GM21737 (cell line): ENCODE results near the gene MAP10.

Experiments used
- ATAC-seq: cut with Tn5 transposase; IDR thresholded peaks from one replicate; pipeline ENCODE4 v1.9.1; 2021; ENCODE audit warnings: mild to moderate bottlenecking, moderate library complexity; ENCODE audit not compliant: unreplicated experiment

Gene MAP10

GRCh38 chr1:232797856-232798510, 7.2 kb upstream of the MAP10 start:
- ATAC-seq, result no peak

GRCh38 chr1:232798920-232799319, 6.3 kb upstream of the MAP10 start:
- ATAC-seq, result no peak

DNA sequence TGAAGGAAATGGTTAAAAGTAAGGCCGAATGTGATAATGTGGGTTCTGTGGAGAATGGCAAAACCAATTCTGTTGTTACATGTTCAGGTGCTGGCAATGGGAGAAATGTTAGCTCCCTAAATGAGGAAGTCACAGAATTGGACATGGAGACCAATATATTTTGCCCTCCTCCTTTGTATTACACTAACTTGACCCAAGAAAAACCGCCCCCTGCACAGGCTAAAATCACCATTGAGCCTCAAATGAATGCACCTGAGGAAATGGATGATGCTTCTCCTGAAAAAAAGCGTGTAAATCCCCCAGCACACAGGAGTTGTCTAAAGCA, 932 bp downstream of the MAP10 start:
- ATAC-seq, result no peak

GRCh38 chr1:232810856-232811255, 5.6 kb downstream of the MAP10 start:
- no peak for ATAC-seq

DNA sequence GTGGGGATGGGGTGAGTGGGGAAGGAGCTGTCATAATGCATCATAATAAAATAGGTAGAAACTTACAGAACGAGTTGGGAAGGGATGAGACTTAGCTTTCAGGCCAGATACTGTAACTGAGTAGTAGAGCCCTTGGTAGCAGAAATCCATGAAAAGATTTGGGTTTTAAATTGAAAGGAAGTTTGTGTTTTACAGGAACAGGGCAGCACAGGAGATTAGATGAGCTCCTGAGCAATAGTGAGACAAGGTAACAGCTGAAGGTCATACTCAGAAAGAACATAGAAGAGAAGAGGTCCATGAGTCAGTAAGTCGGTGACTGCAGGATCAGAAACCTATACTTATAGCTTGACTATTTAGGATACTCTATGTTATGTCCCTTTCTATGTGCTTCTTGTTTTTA, 7.3 kb downstream of the MAP10 start:
- no peak for ATAC-seq

- no peak for ATAC-seq
These were observed 7.9 kb downstream of the MAP10 start for GRCh38 chr1:232813097-232813496.

- ATAC-seq, result no peak
These were observed 8.5 kb downstream of the MAP10 start for GRCh38 chr1:232813760-232814159.

GRCh38 chr1:232816324-232816723, 11.1 kb downstream of the MAP10 start:
- ATAC-seq, result no peak

GRCh38 chr1:232818040-232818439, 12.8 kb downstream of the MAP10 start:
- ATAC-seq, result no peak

DNA sequence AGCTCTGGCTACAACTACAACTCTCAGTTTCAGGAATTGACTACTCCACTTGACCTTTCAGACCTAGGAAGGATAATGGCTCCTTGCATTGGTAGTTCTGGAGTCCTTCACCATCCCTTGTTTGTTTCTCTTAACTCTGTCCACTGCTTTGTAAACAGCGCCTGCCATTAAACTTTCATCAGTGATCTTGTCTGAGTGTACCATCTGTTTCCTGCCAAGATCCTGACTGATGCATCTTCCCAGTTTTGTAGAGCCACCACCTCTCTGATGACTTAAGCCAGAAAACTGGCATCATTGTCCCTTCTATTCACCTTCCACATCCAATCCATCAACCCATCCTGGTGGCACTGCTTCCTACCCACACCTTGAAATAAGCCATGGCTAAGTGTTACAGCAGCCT, 15.2 kb downstream of the MAP10 start:
- ATAC-seq, result no peak

DNA sequence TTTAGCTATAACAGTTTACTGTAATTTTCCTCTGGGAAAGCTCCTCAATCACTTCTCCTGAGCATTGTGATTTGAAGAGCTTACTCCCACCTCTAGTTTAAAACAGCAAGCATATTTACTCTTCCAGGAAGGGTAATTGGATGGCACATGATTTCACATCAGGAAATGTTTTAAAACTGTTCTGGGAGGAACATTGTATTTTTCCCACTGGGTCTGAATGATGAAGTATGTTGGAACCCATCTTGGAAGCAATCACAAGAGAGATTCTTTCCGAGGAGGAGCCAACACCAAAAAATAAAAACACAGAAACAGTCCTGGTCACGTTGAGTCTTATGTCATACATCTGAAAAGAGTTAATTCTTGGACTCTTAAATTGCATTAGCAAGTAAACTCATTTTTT, 17.3 kb downstream of the MAP10 start:
- ATAC-seq, result no peak

- no peak for ATAC-seq
These were observed 21.1 kb downstream of the MAP10 start for GRCh38 chr1:232826318-232826717.

DNA sequence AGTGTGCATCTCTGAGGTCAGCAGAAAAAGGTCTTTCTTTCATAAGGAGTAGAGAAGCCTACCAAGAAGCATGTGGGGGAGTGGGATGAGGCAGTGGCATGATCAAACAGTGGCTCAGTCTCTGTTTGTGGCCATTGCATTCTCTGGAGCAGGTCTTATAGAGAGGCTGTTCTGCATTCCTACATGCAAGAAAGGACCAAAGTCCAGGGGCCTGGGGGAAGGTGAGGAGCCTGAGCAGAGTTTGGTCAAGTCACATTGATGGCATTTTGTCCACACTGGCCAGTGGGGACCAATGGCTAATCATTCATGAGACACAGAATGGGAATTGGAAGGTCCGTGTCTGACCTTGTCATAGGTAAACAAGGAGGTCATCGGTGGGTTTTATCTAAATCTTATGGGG, 25.4 kb downstream of the MAP10 start:
- no peak for ATAC-seq

DNA sequence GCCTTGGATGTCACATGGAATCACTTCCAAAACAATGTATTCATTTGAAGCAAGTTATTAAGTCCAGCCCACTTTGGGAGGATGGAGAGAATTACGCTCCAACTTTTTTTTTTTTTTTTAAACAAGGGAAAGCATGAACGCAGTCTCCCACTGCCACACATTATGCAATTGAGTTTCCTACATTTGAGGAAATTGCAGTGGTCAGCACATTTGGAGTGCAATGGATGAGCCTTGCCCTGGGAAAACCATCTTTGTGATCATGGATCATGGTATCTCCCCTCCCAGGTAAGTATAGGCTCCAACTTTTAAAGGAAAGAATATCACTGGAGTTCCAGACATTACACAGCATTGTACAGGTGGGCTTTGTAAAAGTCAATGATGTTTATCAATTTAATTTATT, 26.7 kb downstream of the MAP10 start:
- ATAC-seq, result no peak

GRCh38 chr1:232834066-232834465, 28.9 kb downstream of the MAP10 start:
- no peak for ATAC-seq

- no peak for ATAC-seq
These were observed 29.9 kb downstream of the MAP10 start for GRCh38 chr1:232835166-232835565.

DNA sequence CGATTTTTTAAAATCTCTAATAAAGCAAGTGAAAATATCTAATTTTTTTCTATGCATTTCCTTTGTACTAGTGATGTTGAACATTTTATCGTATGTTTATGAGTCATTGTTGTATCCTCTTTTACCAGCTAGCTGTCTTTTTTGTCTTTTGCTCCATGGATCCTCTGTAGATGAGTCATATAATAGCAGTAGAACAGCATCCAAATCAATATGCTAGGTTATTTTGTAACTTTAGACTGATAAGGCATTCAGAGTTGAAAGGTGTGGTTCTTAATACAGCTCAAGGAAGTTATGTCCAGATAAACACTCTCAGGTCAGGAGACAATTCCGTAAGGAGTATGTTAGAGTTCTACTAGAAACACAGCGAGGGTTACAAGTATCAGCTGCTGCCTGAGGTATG, 31.9 kb downstream of the MAP10 start:
- no peak for ATAC-seq

DNA sequence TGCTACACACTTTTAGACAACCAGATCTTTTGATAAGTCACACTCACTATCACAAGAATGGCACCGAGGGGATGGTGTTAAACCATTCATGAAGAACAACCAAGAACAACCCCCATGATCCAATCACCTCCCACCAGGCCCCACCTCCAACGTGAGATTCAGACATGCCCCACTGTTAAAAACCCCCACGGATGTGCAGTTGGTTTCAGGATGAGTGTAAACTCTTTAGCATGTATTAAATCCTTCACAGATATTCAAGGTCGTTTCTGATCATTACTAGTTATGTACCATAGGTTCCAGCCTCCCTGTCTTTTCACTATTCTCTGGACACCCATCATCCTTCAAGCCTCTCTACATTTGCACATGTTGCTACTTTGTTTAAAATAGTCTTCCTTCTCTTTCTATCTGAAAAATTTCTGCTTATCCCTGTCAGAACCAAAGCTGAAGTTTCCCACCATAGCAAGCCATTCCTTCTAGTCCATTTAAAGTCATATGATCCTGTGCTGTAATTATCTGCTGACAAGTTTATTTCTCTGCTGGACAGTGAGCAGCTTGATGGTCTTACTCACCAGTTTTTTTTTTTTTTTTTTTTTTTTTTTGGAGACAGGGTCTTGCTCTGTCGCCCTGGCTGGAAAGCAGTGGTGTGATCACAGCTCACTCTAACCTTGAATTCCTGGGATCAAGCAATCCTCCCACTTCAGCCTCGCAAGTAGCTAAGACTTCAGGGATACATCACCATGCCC, 36.8 kb downstream of the MAP10 start:
- ATAC-seq, result no peak

GRCh38 chr1:232844791-232845190, 39.6 kb downstream of the MAP10 start:
- ATAC-seq, result no peak

- ATAC-seq, result no peak
These were observed 40.3 kb downstream of the MAP10 start for GRCh38 chr1:232845406-232845955.

- no peak for ATAC-seq
These were observed 46.3 kb downstream of the MAP10 start for GRCh38 chr1:232851532-232851931.

- ATAC-seq, result no peak
These were observed 49.0 kb downstream of the MAP10 start for GRCh38 chr1:232853994-232854797.
